PFSK-1 (cell line): ENCODE data around the gene RPTOR.

Source experiments
- FOXP2 ChIP-seq: optimal IDR thresholded peaks from 2 replicates; pipeline ENCODE3; 2011; ENCODE audit warnings: borderline replicate concordance, control low read depth, inconsistent platforms; ENCODE audit not compliant: insufficient read depth; ENCODE audit errors: extremely low read length, extremely low read depth
- POLR2AphosphoS5 ChIP-seq: IDR thresholded peaks from 2 replicates; pipeline ENCODE4 v1.6.1; 2012; ENCODE audit warnings: low read depth, mild to moderate bottlenecking, control low read depth, low read length, moderate library complexity
- REST ChIP-seq, 2 experiments: IDR thresholded peaks; 2 replicates each; pipeline versions ENCODE4 v1.6.1 to v1.8.0; 2011 to 2012; ENCODE audit warnings: low read depth in 2 of 2, low read length in 2 of 2, control low read depth in 1 of 2, inconsistent platforms in 1 of 2, mild to moderate bottlenecking in 1 of 2, moderate library complexity in 1 of 2; ENCODE audit not compliant: insufficient read depth in 1 of 2
- SIN3A ChIP-seq: IDR thresholded peaks from 2 replicates; pipeline ENCODE4 v1.6.1; 2012; ENCODE audit warnings: mild to moderate bottlenecking, low read length, moderate library complexity, borderline replicate concordance; ENCODE audit not compliant: insufficient read depth
- TAF1 ChIP-seq: IDR thresholded peaks from 2 replicates; pipeline ENCODE4 v1.6.1; 2012; ENCODE audit warnings: low read length, control low read depth, borderline replicate concordance; ENCODE audit not compliant: insufficient read depth

The RPTOR gene

DNA sequence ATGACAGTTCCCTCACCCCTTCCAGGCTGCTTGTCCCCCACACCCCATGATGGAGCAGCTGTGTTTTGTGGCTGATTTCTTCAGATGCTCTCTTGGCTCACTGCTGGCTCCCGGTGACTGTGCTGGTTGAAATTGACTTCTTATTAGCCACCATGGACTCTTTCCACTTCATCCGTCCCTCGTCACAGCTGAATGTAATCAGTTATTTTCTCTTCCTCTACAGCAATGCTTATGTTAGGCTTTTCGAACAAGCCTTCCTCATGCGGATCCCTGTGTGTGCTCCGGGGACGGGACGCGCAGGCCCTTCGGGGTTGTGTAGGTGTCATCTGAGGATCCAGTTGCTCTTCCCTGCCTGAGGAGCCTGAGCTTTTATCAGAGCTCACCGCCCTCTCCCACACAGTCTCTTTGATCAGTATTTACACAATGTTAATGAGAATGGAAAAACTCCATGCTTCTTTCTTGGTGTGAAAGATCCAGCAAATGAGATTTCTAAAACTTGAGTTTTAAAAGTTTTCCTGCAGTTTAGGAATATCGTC, 87.5 kb downstream of the RPTOR start:
- no peak for TF ChIP-seq FOXP2

DNA sequence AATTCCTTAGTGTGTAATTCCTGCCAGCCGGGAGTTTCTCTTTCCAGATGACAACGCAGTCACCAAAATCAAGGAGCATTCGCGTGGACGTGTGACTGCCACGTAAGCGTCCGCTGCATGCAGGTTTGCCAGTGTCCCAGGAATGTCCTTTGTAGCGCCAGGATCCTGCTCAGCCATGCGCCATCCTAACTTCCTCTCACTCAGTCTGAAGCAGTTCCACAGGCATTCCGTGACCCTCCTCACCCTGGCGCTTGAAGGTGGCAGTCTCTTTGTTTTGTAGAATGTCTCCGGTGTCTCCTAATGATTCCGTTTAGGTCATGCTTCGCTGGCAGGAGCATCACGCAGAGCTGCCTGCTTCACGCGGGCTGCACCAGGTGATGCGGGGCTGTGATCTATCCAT, 88.6 kb downstream of the RPTOR start:
- TF ChIP-seq TAF1 (no peak), FOXP2 (no peak), REST (IDR thresholded peaks at IDR 0.05; ENCODE audit: insufficient read depth in 1 of 2, low read depth in 2 of 2, low read length in 2 of 2) (no peak), SIN3A (no peak), POLR2AphosphoS5 (no peak)

GRCh38 chr17:80633994-80634566, 89.4 kb downstream of the RPTOR start:
- TF ChIP-seq SIN3A (no peak), POLR2AphosphoS5 (no peak), FOXP2 (no peak), REST (IDR thresholded peaks at IDR 0.05; ENCODE audit: insufficient read depth in 1 of 2, low read depth in 2 of 2, low read length in 2 of 2) (no peak), TAF1 (no peak)

- no peak for TF ChIP-seq POLR2AphosphoS5
- TF ChIP-seq TAF1: no peak
- no peak for TF ChIP-seq REST (IDR thresholded peaks at IDR 0.05; ENCODE audit: insufficient read depth in 1 of 2, low read depth in 2 of 2, low read length in 2 of 2)
Measured at GRCh38 chr17:80636361-80637018, 91.9 kb downstream of the RPTOR start.

GRCh38 chr17:80637048-80637781, 92.6 kb downstream of the RPTOR start:
- TF ChIP-seq POLR2AphosphoS5: no peak
- TF ChIP-seq TAF1: no peak
- TF ChIP-seq SIN3A: no peak
- no peak for TF ChIP-seq FOXP2
- no peak for TF ChIP-seq REST (IDR thresholded peaks at IDR 0.05; ENCODE audit: insufficient read depth in 1 of 2, low read depth in 2 of 2, low read length in 2 of 2)
